Activated CD4-positive, alpha-beta T cell treated with anti-CD3 and anti-CD28 coated beads, Interleukin-2, amount 10 ng/mL, durations not matched to agents 7 days and 5 days (primary cell): ENCODE results near the gene TERB2. TPM values are rescaled to one million over a fixed set of nuclear protein-coding genes. Genes with fewer than 3 reads are reported as not detected.
"Not testable (repeated sequence)": the region's sequence is repeated elsewhere in the genome, so short reads cannot be mapped to it uniquely, and the experiment has no call there.

Source experiments
- CTCF ChIA-PET: fragments of 350-600 bp; sonication (Branson Sonifier 250); formaldehyde crosslinking; loops from one replicate; lab custom pipeline; 2021; ENCODE audit warnings: antibody characterized with exemption; lab: Charles Lee
- POLR2A ChIA-PET: fragments of 350-600 bp; sonication (Branson Sonifier 250); formaldehyde crosslinking; loops from one replicate; lab custom pipeline; 2021; ENCODE audit warnings: antibody characterized with exemption; lab: Charles Lee
- DNase-seq: peaks from one replicate; pipeline ENCODE4 v3.0.0-alpha.2; 2020
- H3K27ac Mint-ChIP-seq: one replicate; pipeline ENCODE4 v1.8.0; 2021; ENCODE audit warnings: mild to moderate bottlenecking, moderate library complexity, mixed read lengths
- H3K27me3 Mint-ChIP-seq: one replicate; pipeline ENCODE4 v1.8.0; 2021; ENCODE audit warnings: mixed read lengths
- H3K36me3 Mint-ChIP-seq: one replicate; pipeline ENCODE4 v1.8.0; 2021; ENCODE audit warnings: low read depth, mixed read lengths
- H3K4me1 Mint-ChIP-seq: one replicate; pipeline ENCODE4 v1.8.0; 2021; ENCODE audit warnings: mixed read lengths
- H3K4me3 Mint-ChIP-seq: one replicate; pipeline ENCODE4 v1.8.0; 2021; ENCODE audit warnings: mild to moderate bottlenecking, moderate library complexity, mixed read lengths
- H3K9me3 Mint-ChIP-seq: one replicate; pipeline ENCODE4 v1.8.0; 2021; ENCODE audit warnings: mixed read lengths
- total RNA-seq, 2 experiments: library from RNA; stranded (reverse); gene quantifications; one replicate each; pipeline ENCODE4 v1.2.3, GENCODE V29; 2021

Gene TERB2
- total RNA-seq, result not detected

GRCh38 chr15:44956388-44956787 lies at the start of gene TERB2:
Gene TERB2, plus strand, starts transcription at chr15:44956687. Its CDS starts 32 bp downstream, at chr15:44956719.
- no peak for DNase-seq
- POLR2A ChIA-PET, result interaction anchor here (0.8 kb wide), 1 partner anchor 207 kb away, joined by 3 read pairs; no protein-coding TSS in a partner anchor
- Mint-ChIP-seq H3K27me3 (peaks cover 2% of the 10 kb centered on the region), H3K27ac (no peak within 1 kb of the TSS), H3K9me3 (no peaks in the 10 kb centered on the region), H3K4me1 (no peaks in the 10 kb centered on the region), H3K4me3 (no peak within 1 kb of the TSS), H3K36me3 (no peaks in the 10 kb centered on the region)
- CTCF ChIA-PET, result interaction anchor here (0.5 kb wide), 1 partner anchor 35 kb away, joined by 3 read pairs; no protein-coding TSS in a partner anchor

- H3K4me1 Mint-ChIP-seq, result peaks cover 7% of the 10 kb centered on the region
- H3K4me3 Mint-ChIP-seq, result no peak overlapping the region
- H3K36me3 Mint-ChIP-seq, result no peaks in the 10 kb centered on the region
- no peak overlapping the region for H3K27ac Mint-ChIP-seq
- ChIA-PET POLR2A (no interaction called here), CTCF (no interaction called here)
- peaks cover 5% of the 10 kb centered on the region for H3K9me3 Mint-ChIP-seq
- DNase-seq, result no peak
- H3K27me3 Mint-ChIP-seq, result peaks cover 2% of the 10 kb centered on the region
Observed at GRCh38 chr15:44909423-44909822, 47.1 kb upstream of the TERB2 start.

- Mint-ChIP-seq H3K4me1 (peaks cover 2% of the 10 kb centered on the region), H3K27ac (no peak overlapping the region), H3K4me3 (no peak overlapping the region), H3K36me3 (no peaks in the 10 kb centered on the region), H3K9me3 (peaks cover 5% of the 10 kb centered on the region), H3K27me3 (peaks cover 2% of the 10 kb centered on the region)
- CTCF ChIA-PET, result interaction anchor here (1.4 kb wide), 1 partner anchor 28 kb away, joined by 4 read pairs; no protein-coding TSS in a partner anchor
- POLR2A ChIA-PET, result no interaction called here
- no peak for DNase-seq
Observed at GRCh38 chr15:44910981-44911625, 45.4 kb upstream of the TERB2 start.

GRCh38 chr15:44912186-44912585 lies 44.3 kb upstream of the TERB2 start:
- CTCF ChIA-PET, result interaction anchor here (1.4 kb wide), 1 partner anchor 29 kb away, joined by 4 read pairs; no protein-coding TSS in a partner anchor
- H3K27ac Mint-ChIP-seq, POLR2A ChIA-PET, H3K27me3 Mint-ChIP-seq, H3K4me3 Mint-ChIP-seq, H3K4me1 Mint-ChIP-seq, DNase-seq, H3K9me3 Mint-ChIP-seq, H3K36me3 Mint-ChIP-seq: not testable (repeated sequence)

GRCh38 chr15:44912974-44913448 lies 43.5 kb upstream of the TERB2 start:
- H3K9me3 Mint-ChIP-seq, H3K4me3 Mint-ChIP-seq, H3K36me3 Mint-ChIP-seq, H3K27me3 Mint-ChIP-seq, H3K27ac Mint-ChIP-seq, H3K4me1 Mint-ChIP-seq, DNase-seq: not testable (repeated sequence)
- ChIA-PET CTCF (interaction anchor here (1.1 kb wide), 1 partner anchor 12 kb away, joined by 3 read pairs; no protein-coding TSS in a partner anchor), POLR2A (interaction anchor here (0.6 kb wide), 1 partner anchor 132 kb away, joined by 4 read pairs; no protein-coding TSS in a partner anchor)

GRCh38 chr15:44918136-44918535 lies 38.4 kb upstream of the TERB2 start:
- H3K27me3 Mint-ChIP-seq, result peaks cover 2% of the 10 kb centered on the region
- CTCF ChIA-PET, result no interaction called here
- DNase-seq, result no peak
- H3K4me3 Mint-ChIP-seq, result no peak overlapping the region
- no peak overlapping the region for H3K27ac Mint-ChIP-seq
- POLR2A ChIA-PET, result no interaction called here
- no peaks in the 10 kb centered on the region for H3K36me3 Mint-ChIP-seq
- H3K4me1 Mint-ChIP-seq, result no peaks in the 10 kb centered on the region
- H3K9me3 Mint-ChIP-seq, result no peaks in the 10 kb centered on the region

- CTCF ChIA-PET, POLR2A ChIA-PET, H3K4me1 Mint-ChIP-seq, H3K27ac Mint-ChIP-seq, H3K4me3 Mint-ChIP-seq, H3K9me3 Mint-ChIP-seq, DNase-seq, H3K36me3 Mint-ChIP-seq: not testable (repeated sequence)
- H3K27me3 Mint-ChIP-seq, result peaks cover 14% of the 10 kb centered on the region
Observed at GRCh38 chr15:44928658-44929057, 27.8 kb upstream of the TERB2 start.

- CTCF ChIA-PET, H3K4me1 Mint-ChIP-seq: not testable (repeated sequence)
Observed at GRCh38 chr15:44930283-44930682, 26.2 kb upstream of the TERB2 start.

GRCh38 chr15:44958302-44958701 lies 1.8 kb downstream of the TERB2 start:
- DNase-seq, H3K27me3 Mint-ChIP-seq, H3K36me3 Mint-ChIP-seq, H3K27ac Mint-ChIP-seq, H3K4me1 Mint-ChIP-seq, H3K9me3 Mint-ChIP-seq, POLR2A ChIA-PET, H3K4me3 Mint-ChIP-seq, CTCF ChIA-PET: not testable (repeated sequence)

More at GRCh38 chr15:44930283-44930682, 26.2 kb upstream of the TERB2 start:
- POLR2A ChIA-PET, H3K9me3 Mint-ChIP-seq, H3K36me3 Mint-ChIP-seq, H3K27ac Mint-ChIP-seq, H3K4me3 Mint-ChIP-seq, DNase-seq: not testable (repeated sequence)
- H3K27me3 Mint-ChIP-seq, result peaks cover 11% of the 10 kb centered on the region

GRCh38 chr15:44968475-44968874 lies 12.0 kb downstream of the TERB2 start:
- H3K4me1 Mint-ChIP-seq, result no peaks in the 10 kb centered on the region
- no peak overlapping the region for H3K4me3 Mint-ChIP-seq
- no peak overlapping the region for H3K27ac Mint-ChIP-seq
- ChIA-PET POLR2A (no interaction called here), CTCF (no interaction called here)
- H3K9me3 Mint-ChIP-seq, result no peaks in the 10 kb centered on the region
- no peaks in the 10 kb centered on the region for H3K36me3 Mint-ChIP-seq
- no peak for DNase-seq
- peaks cover 2% of the 10 kb centered on the region for H3K27me3 Mint-ChIP-seq

GRCh38 chr15:44971036-44971435 lies 14.5 kb downstream of the TERB2 start:
- no peaks in the 10 kb centered on the region for H3K36me3 Mint-ChIP-seq
- H3K27me3 Mint-ChIP-seq, result peaks cover 5% of the 10 kb centered on the region
- CTCF ChIA-PET, result no interaction called here
- DNase-seq, result no peak
- no peak overlapping the region for H3K27ac Mint-ChIP-seq
- H3K9me3 Mint-ChIP-seq, result no peaks in the 10 kb centered on the region
- no peak overlapping the region for H3K4me3 Mint-ChIP-seq
- H3K4me1 Mint-ChIP-seq, result no peaks in the 10 kb centered on the region
- POLR2A ChIA-PET, result no interaction called here

GRCh38 chr15:44976183-44976582 lies 19.7 kb downstream of the TERB2 start:
- POLR2A ChIA-PET, H3K4me3 Mint-ChIP-seq, H3K36me3 Mint-ChIP-seq, H3K27ac Mint-ChIP-seq, CTCF ChIA-PET, DNase-seq, H3K9me3 Mint-ChIP-seq, H3K4me1 Mint-ChIP-seq: not testable (repeated sequence)
- peaks cover 14% of the 10 kb centered on the region for H3K27me3 Mint-ChIP-seq

GRCh38 chr15:44977781-44978180 lies 21.3 kb downstream of the TERB2 start:
- peaks cover 14% of the 10 kb centered on the region for H3K27me3 Mint-ChIP-seq
- DNase-seq, CTCF ChIA-PET, POLR2A ChIA-PET, H3K9me3 Mint-ChIP-seq, H3K4me3 Mint-ChIP-seq, H3K36me3 Mint-ChIP-seq, H3K4me1 Mint-ChIP-seq, H3K27ac Mint-ChIP-seq: not testable (repeated sequence)
